HEK293T (cell line): ENCODE results near the gene FBLN7.

Source experiments
- CTCF ChIA-PET: fragments of 350-600 bp; formaldehyde crosslinking; extraction: SDS; loops from one replicate; lab custom pipeline; 2021; ENCODE audit warnings: antibody characterized with exemption, inconsistent platforms; lab: Yijun Ruan, JAX
- POLR2A ChIA-PET: fragments of 350-600 bp; formaldehyde crosslinking; extraction: SDS; loops from one replicate; lab custom pipeline; 2020; ENCODE audit warnings: antibody characterized with exemption, inconsistent platforms; lab: Yijun Ruan, JAX
- DNase-seq: peaks from one replicate; pipeline ENCODE4 v3.0.0; 2012; ENCODE audit warnings: mixed read lengths; ENCODE audit errors: extremely low spot score
- ARNT ChIP-seq: fragments of 450-650 bp; IDR thresholded peaks from 2 replicates; pipeline ENCODE4 v1.6.1; 2017; ENCODE audit warnings: mild to moderate bottlenecking
- BHLHE40 ChIP-seq: fragments of 450-650 bp; IDR thresholded peaks from 2 replicates; pipeline ENCODE4 v1.6.1; 2016; ENCODE audit warnings: mild to moderate bottlenecking, moderate library complexity, borderline replicate concordance
- CTBP1 ChIP-seq: fragments of 450-650 bp; IDR thresholded peaks from 2 replicates; pipeline ENCODE4 v1.6.1; 2016; ENCODE audit warnings: borderline replicate concordance
- ELF4 ChIP-seq: fragments of 450-650 bp; IDR thresholded peaks from 2 replicates; pipeline ENCODE4 v1.6.1; 2017; ENCODE audit warnings: antibody characterized with exemption
- FOXA1 ChIP-seq: fragments of 450-650 bp; IDR thresholded peaks from 2 replicates; pipeline ENCODE4 v1.6.1; 2016; ENCODE audit warnings: mild to moderate bottlenecking
- FOXK2 ChIP-seq: fragments of 450-650 bp; IDR thresholded peaks from 2 replicates; pipeline ENCODE4 v1.6.1; 2016; ENCODE audit warnings: mild to moderate bottlenecking
- FOXM1 ChIP-seq: fragments of 450-650 bp; IDR thresholded peaks from 2 replicates; pipeline ENCODE4 v1.6.1; 2017; ENCODE audit warnings: mild to moderate bottlenecking, borderline replicate concordance
- HDGF ChIP-seq: fragments of 450-650 bp; IDR thresholded peaks from 2 replicates; pipeline ENCODE4 v1.6.1; 2017; ENCODE audit warnings: antibody characterized with exemption, borderline replicate concordance
- L3MBTL2 ChIP-seq: fragments of 450-650 bp; conservative IDR thresholded peaks from 2 replicates; pipeline ENCODE4 v1.6.1; 2016; ENCODE audit warnings: mild to moderate bottlenecking
- LEF1 ChIP-seq: fragments of 450-650 bp; IDR thresholded peaks from 2 replicates; pipeline ENCODE4 v1.6.1; 2017; ENCODE audit warnings: mild to moderate bottlenecking, borderline replicate concordance
- NFRKB ChIP-seq: fragments of 450-650 bp; IDR thresholded peaks from 2 replicates; pipeline ENCODE4 v1.6.1; 2016; ENCODE audit warnings: mild to moderate bottlenecking, moderate library complexity
- PKNOX1 ChIP-seq: fragments of 450-650 bp; IDR thresholded peaks from 2 replicates; pipeline ENCODE4 v1.6.1; 2016
- SP1 ChIP-seq: fragments of 450-650 bp; IDR thresholded peaks from 2 replicates; pipeline ENCODE4 v1.6.1; 2017
- SUZ12 ChIP-seq: fragments of 450-650 bp; IDR thresholded peaks from 2 replicates; pipeline ENCODE4 v1.6.1; 2016; ENCODE audit warnings: mild to moderate bottlenecking
- TARDBP ChIP-seq: fragments of 450-650 bp; IDR thresholded peaks from 2 replicates; pipeline ENCODE4 v1.6.1; 2016
- ZNF384 ChIP-seq: fragments of 450-650 bp; IDR thresholded peaks from 2 replicates; pipeline ENCODE4 v1.6.1; 2016

FBLN7 gene

GRCh38 chr2:112157472-112157871 lies 19.3 kb downstream of the FBLN7 start:
- no peak for DNase-seq
- CTCF ChIA-PET, result no interaction called here
- TF ChIP-seq CTBP1 (no peak), SP1 (no peak), FOXK2 (no peak), HDGF (no peak), BHLHE40 (no peak), ELF4 (no peak), PKNOX1 (no peak), FOXA1 (no peak), LEF1 (no peak), SUZ12 (no peak), ZNF384 (no peak), L3MBTL2 (no peak), TARDBP (no peak), FOXM1 (no peak), ARNT (no peak), NFRKB (no peak)
- POLR2A ChIA-PET, result no interaction called here

GRCh38 chr2:112159454-112159921 lies 21.3 kb downstream of the FBLN7 start:
- CTCF ChIA-PET, result no interaction called here
- no peak for TF ChIP-seq ARNT
- TF ChIP-seq ZNF384, result no peak
- no peak for TF ChIP-seq LEF1
- TF ChIP-seq SUZ12, result no peak
- no peak for TF ChIP-seq ELF4
- TF ChIP-seq SP1, result no peak
- POLR2A ChIA-PET, result no interaction called here
- no peak for DNase-seq

GRCh38 chr2:112160283-112161250 lies 22.4 kb downstream of the FBLN7 start:
- CTCF ChIA-PET, result no interaction called here
- no peak for TF ChIP-seq LEF1
- no peak for TF ChIP-seq BHLHE40
- no peak for TF ChIP-seq SP1
- TF ChIP-seq NFRKB, result no peak
- TF ChIP-seq ARNT, result no peak
- TF ChIP-seq CTBP1, result no peak
- no peak for TF ChIP-seq ELF4
- TF ChIP-seq L3MBTL2, result no peak
- no peak for TF ChIP-seq HDGF
- DNase-seq, result no peak
- POLR2A ChIA-PET, result no interaction called here

GRCh38 chr2:112161431-112162145 lies 23.4 kb downstream of the FBLN7 start:
- TF ChIP-seq ELF4 (no peak), FOXM1 (no peak), TARDBP (no peak), NFRKB (no peak), HDGF (no peak), SP1 (no peak), FOXK2 (no peak), LEF1 (no peak), PKNOX1 (no peak), CTBP1 (no peak), FOXA1 (no peak), ZNF384 (no peak), ARNT (no peak), SUZ12 (no peak), L3MBTL2 (no peak), BHLHE40 (no peak)
- ChIA-PET CTCF (no interaction called here), POLR2A (interaction anchor here (1.5 kb wide), 1 partner anchor 11 kb away, joined by 3 read pairs; no protein-coding TSS in a partner anchor)
- no peak for DNase-seq

- ChIA-PET POLR2A (interaction anchor here (1.2 to 1.5 kb wide), 2 partner anchors 11 to 422 kb away, joined by 3 to 4 read pairs; partner anchors contain the start of gene CHCHD5), CTCF (no interaction called here)
- TF ChIP-seq CTBP1, result no peak
- TF ChIP-seq LEF1, result no peak
- no peak for TF ChIP-seq SP1
- no peak for TF ChIP-seq SUZ12
- no peak for TF ChIP-seq PKNOX1
- TF ChIP-seq BHLHE40, result no peak
- TF ChIP-seq FOXK2, result no peak
- no peak for TF ChIP-seq FOXA1
- TF ChIP-seq HDGF, result no peak
- no peak for DNase-seq
These were observed 24.2 kb downstream of the FBLN7 start for GRCh38 chr2:112162341-112162740.
